Measurements from ENCODE around the gene RPS13.
"Not testable (repeated sequence)": the region's sequence is repeated elsewhere in the genome, so short reads cannot be mapped to it uniquely, and the experiment has no call there.

DNA sequence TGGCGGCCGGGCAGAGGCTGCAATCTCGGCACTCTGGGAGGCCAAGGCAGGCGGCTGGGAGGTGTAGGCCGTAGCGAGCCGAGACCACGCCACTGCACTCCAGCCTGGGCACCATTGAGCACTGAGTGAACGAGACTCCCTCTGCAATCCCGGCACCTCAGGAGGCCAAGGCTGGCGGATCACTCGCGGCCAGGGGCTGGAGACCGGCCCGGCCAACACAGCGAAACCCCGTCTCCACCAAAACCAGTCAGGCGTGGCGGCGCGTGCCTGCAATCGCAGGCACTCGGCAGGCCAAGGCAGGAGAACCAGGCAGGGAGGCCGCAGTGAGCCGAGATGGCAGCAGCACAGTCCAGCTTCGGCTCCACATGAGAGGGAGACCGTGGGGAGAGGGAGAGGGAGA, 26.3 kb downstream of the RPS13 start:
- TF ChIP-seq, protein P1, sequence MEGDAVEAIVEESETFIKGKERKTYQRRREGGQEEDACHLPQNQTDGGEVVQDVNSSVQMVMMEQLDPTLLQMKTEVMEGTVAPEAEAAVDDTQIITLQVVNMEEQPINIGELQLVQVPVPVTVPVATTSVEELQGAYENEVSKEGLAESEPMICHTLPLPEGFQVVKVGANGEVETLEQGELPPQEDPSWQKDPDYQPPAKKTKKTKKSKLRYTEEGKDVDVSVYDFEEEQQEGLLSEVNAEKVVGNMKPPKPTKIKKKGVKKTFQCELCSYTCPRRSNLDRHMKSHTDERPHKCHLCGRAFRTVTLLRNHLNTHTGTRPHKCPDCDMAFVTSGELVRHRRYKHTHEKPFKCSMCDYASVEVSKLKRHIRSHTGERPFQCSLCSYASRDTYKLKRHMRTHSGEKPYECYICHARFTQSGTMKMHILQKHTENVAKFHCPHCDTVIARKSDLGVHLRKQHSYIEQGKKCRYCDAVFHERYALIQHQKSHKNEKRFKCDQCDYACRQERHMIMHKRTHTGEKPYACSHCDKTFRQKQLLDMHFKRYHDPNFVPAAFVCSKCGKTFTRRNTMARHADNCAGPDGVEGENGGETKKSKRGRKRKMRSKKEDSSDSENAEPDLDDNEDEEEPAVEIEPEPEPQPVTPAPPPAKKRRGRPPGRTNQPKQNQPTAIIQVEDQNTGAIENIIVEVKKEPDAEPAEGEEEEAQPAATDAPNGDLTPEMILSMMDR (conservative IDR thresholded peaks at IDR 0.05 in 1 of 2, IDR thresholded peaks at IDR 0.05 in 1 of 2; ENCODE audit: extremely low read depth in 1 of 2, insufficient read depth in 1 of 2, low read depth in 1 of 2, low read length in 2 of 2): not testable (repeated sequence)
- not testable (repeated sequence) for TF ChIP-seq EZH2 (IDR thresholded peaks at IDR 0.05; ENCODE audit: borderline replicate concordance, low read length)
